Left renal cortex interstitium (tissue), 4 donors: Measurements from ENCODE around the gene CD8B. TPM values are rescaled to one million over a fixed set of nuclear protein-coding genes. Genes with fewer than 3 reads are reported as not detected.
"Not testable (repeated sequence)": the region's sequence is repeated elsewhere in the genome, so short reads cannot be mapped to it uniquely, and the experiment has no call there.

Source experiments
- DNase-seq, 4 donors: peaks; one replicate each; pipeline ENCODE4 v3.0.0-alpha.2; 2013; ENCODE audit warnings: low read depth in 4 of 4, low spot score in 2 of 4, missing footprints in 1 of 4
- polyA plus RNA-seq, 4 donors: library from polyadenylated mRNA; unstranded; fragments of 120-200 nt; gene quantifications; one replicate each; pipeline ENCODE4 v1.2.1, GENCODE V29; 2013; ENCODE audit not compliant: insufficient read length in 4 of 4

CD8B gene
- polyA plus RNA-seq, 4 donors: 0.71 to 1.1 (median 0.85) TPM

- DNase-seq: not testable (repeated sequence)
These were observed 24.6 kb downstream of the CD8B start for GRCh38 chr2:86836915-86837695.

GRCh38 chr2:86835548-86835889 is 26.2 kb downstream of the CD8B start:
- DNase-seq: not testable (repeated sequence)

- DNase-seq: no peak
These were observed 28.4 kb downstream of the CD8B start for GRCh38 chr2:86833315-86833714.

GRCh38 chr2:86832334-86833096 is 29.2 kb downstream of the CD8B start:
- no peak for DNase-seq

- DNase-seq: no peak
These were observed 30.1 kb downstream of the CD8B start for GRCh38 chr2:86831537-86831936.

GRCh38 chr2:86826951-86827350 is 34.7 kb downstream of the CD8B start:
- no peak for DNase-seq

GRCh38 chr2:86825693-86826381 is 35.8 kb downstream of the CD8B start:
- no peak for DNase-seq

GRCh38 chr2:86825036-86825692 is 36.5 kb downstream of the CD8B start:
- no peak for DNase-seq

- DNase-seq: no peak
These were observed 38.9 kb downstream of the CD8B start for GRCh38 chr2:86822668-86823345.

- no peak for DNase-seq
These were observed 39.8 kb downstream of the CD8B start for GRCh38 chr2:86821842-86822241.

- no peak for DNase-seq
These were observed 40.4 kb downstream of the CD8B start for GRCh38 chr2:86821306-86821705.

GRCh38 chr2:86818957-86819356 is 42.7 kb downstream of the CD8B start:
- no peak for DNase-seq

GRCh38 chr2:86818114-86818801 is 43.4 kb downstream of the CD8B start:
- DNase-seq: no peak

GRCh38 chr2:86815611-86816010 is 46.1 kb downstream of the CD8B start:
- DNase-seq: no peak

GRCh38 chr2:86809481-86810121 is 52.1 kb downstream of the CD8B start:
- no peak for DNase-seq

GRCh38 chr2:86808315-86809161 is 53.1 kb downstream of the CD8B start:
- DNase-seq: peak in 3 of 4 donors; percentile 65 to 86 (median 79)

- no peak for DNase-seq
These were observed 54.0 kb downstream of the CD8B start for GRCh38 chr2:86807468-86808275.

GRCh38 chr2:86807133-86807467 is 54.6 kb downstream of the CD8B start:
- DNase-seq: no peak
